Measurements from ENCODE around the gene PELI3. TPM values are rescaled to one million over a fixed set of nuclear protein-coding genes. Genes with fewer than 3 reads are reported as not detected.

PELI3 gene
- total RNA-seq, 1 donor from 2014 or later, result 21.6 TPM

- peaks cover 0 to 21% of the 10 kb centered on the region in 2 donors for H3K36me3 ChIP-seq
These were observed 26.4 kb downstream of the PELI3 start for GRCh38 chr11:66493130-66493529.

GRCh38 chr11:66494458-66494857, 27.8 kb downstream of the PELI3 start:
- no peak for DNase-seq (ENCODE audit: extremely low spot score in 2 of 2)
- TF ChIP-seq POLR2A (IDR thresholded peaks at IDR 0.05) (no peak), CTCF (IDR thresholded peaks at IDR 0.05) (no peak), POLR2AphosphoS5 (IDR thresholded peaks at IDR 0.05; ENCODE audit: insufficient read depth in 1 of 2, low read depth in 1 of 2) (no peak)
- H3K4me3 ChIP-seq, result no peak overlapping the region
- no peaks in the 10 kb centered on the region for H3K4me1 ChIP-seq
- no peak overlapping the region for H3K27ac ChIP-seq
- intact Hi-C loops (cut with DNase I), result no loop called here
- no peaks in the 10 kb centered on the region for H3K9me3 ChIP-seq
- H3K36me3 ChIP-seq, result peaks cover 0 to 31% of the 10 kb centered on the region in 2 donors
- H3K27me3 ChIP-seq, result no peaks in the 10 kb centered on the region

More at GRCh38 chr11:66493130-66493529, 26.4 kb downstream of the PELI3 start:
- no peaks in the 10 kb centered on the region for H3K27me3 ChIP-seq
- intact Hi-C loops (cut with DNase I), result no loop called here
- no peak overlapping the region for H3K4me3 ChIP-seq
- H3K27ac ChIP-seq, result no peak overlapping the region
- TF ChIP-seq POLR2AphosphoS5 (IDR thresholded peaks at IDR 0.05; ENCODE audit: insufficient read depth in 1 of 2, low read depth in 1 of 2) (no peak), POLR2A (IDR thresholded peaks at IDR 0.05) (no peak), CTCF (IDR thresholded peaks at IDR 0.05) (no peak)
- H3K4me1 ChIP-seq, result no peaks in the 10 kb centered on the region
- no peak for DNase-seq (ENCODE audit: extremely low spot score in 2 of 2)
- H3K9me3 ChIP-seq, result no peaks in the 10 kb centered on the region

- H3K4me1 ChIP-seq, result no peaks in the 10 kb centered on the region
- intact Hi-C loops (cut with DNase I), result no loop called here
- H3K9me3 ChIP-seq, result no peaks in the 10 kb centered on the region
- TF ChIP-seq CTCF (IDR thresholded peaks at IDR 0.05) (no peak), POLR2AphosphoS5 (IDR thresholded peaks at IDR 0.05; ENCODE audit: insufficient read depth in 1 of 2, low read depth in 1 of 2) (no peak)
- DNase-seq (ENCODE audit: extremely low spot score in 2 of 2), result no peak
- peaks cover 0 to 34% of the 10 kb centered on the region in 2 donors for H3K36me3 ChIP-seq
- no peaks in the 10 kb centered on the region for H3K27me3 ChIP-seq
- no peak overlapping the region for H3K4me3 ChIP-seq
- H3K27ac ChIP-seq, result no peak overlapping the region
These were observed 28.2 kb downstream of the PELI3 start for GRCh38 chr11:66494935-66495334.

- Histone ChIP-seq H3K4me3 (no peak overlapping the region), H3K27ac (no peak overlapping the region), H3K4me1 (no peaks in the 10 kb centered on the region), H3K27me3 (no peaks in the 10 kb centered on the region), H3K9me3 (no peaks in the 10 kb centered on the region), H3K36me3 (peaks cover 0 to 34% of the 10 kb centered on the region in 2 donors)
- intact Hi-C loops (cut with DNase I), result no loop called here
- no peak for DNase-seq (ENCODE audit: extremely low spot score in 2 of 2)
- TF ChIP-seq POLR2AphosphoS5 (IDR thresholded peaks at IDR 0.05; ENCODE audit: insufficient read depth in 1 of 2, low read depth in 1 of 2) (no peak), POLR2A (IDR thresholded peaks at IDR 0.05) (no peak), CTCF (IDR thresholded peaks at IDR 0.05) (no peak)
These were observed 28.7 kb downstream of the PELI3 start for GRCh38 chr11:66495401-66495854.

GRCh38 chr11:66497206-66497605, 30.5 kb downstream of the PELI3 start:
- no peak overlapping the region for H3K4me3 ChIP-seq
- peaks cover 0 to 34% of the 10 kb centered on the region in 2 donors for H3K36me3 ChIP-seq
- no peaks in the 10 kb centered on the region for H3K4me1 ChIP-seq
- no peak for TF ChIP-seq CTCF (IDR thresholded peaks at IDR 0.05)
- no peak for TF ChIP-seq POLR2AphosphoS5 (IDR thresholded peaks at IDR 0.05; ENCODE audit: insufficient read depth in 1 of 2, low read depth in 1 of 2)
- TF ChIP-seq POLR2A (IDR thresholded peaks at IDR 0.05), result no peak
- no peaks in the 10 kb centered on the region for H3K27me3 ChIP-seq
- no peak overlapping the region for H3K27ac ChIP-seq
- H3K9me3 ChIP-seq, result no peaks in the 10 kb centered on the region
- intact Hi-C loops (cut with DNase I), result no loop called here
- no peak for DNase-seq (ENCODE audit: extremely low spot score in 2 of 2)

All from vagina (tissue), 2 donors.